Activated CD4-positive, alpha-beta T cell treated with anti-CD3 and anti-CD28 coated beads, Interleukin-2, amount 50 U/mL, for 16 hours (primary cell): Measurements from ENCODE around the gene SEMA5A.

Source experiments
- DNase-seq: peaks from one replicate; pipeline ENCODE4 v3.0.0-alpha.2; 2020

The SEMA5A gene

DNA sequence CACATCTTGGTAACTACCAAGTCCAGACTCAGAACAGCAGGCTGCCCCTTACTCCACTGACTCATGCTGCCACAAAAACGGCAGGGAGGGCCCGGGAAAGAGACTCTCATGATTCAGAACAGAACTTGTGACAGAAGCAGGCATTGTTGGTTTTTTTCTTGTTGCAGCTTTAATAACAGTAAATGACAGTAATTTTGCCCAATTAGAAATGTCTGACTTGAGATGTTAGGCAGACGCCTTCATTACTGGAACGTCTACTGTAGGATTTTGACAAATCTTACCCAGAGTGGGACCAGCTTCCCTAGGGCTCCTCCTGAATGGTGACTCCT is 77.9 kb downstream of the SEMA5A start:
- DNase-seq: no peak

DNA sequence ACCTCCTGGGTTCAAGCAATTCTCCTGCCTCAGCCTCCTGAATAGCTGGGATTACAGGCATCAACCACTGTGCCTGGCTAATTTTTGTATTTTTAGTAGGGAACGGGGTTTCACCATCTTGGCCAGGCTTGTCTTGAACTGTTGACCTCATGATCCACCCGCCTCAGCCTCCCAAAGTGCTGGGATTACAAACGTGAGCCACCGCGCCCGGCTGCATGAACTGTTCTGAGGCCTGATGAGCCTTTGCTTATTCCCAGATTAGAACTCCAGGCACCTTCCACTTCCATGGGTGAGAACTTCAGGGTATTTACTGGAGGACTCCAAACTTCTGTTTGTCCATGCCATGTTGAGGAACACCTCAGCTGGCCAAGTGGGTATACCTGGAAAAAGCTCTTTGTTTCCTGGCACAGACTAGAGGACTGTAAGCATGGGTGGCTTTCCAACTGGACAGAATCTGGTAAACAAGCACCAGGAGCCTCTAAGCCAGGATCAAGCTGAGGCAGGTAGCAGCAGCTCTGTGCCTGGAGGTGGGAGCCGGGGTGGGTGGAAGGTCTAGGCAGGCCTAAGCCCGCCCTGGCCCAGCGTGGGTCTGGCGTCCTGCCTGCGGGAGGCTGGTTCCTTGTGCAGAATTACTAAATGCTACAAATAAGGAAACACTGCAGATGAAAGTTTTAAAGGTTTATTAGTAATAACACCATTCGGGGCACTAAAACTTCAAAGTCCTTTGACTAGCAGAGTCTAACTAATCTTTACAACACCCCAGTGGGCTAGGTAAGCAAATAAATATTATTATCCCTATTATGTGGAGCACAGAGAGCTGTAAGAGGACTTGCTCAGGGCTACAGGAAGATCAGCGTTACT is 78.4 kb downstream of the SEMA5A start:
- no peak for DNase-seq

DNA sequence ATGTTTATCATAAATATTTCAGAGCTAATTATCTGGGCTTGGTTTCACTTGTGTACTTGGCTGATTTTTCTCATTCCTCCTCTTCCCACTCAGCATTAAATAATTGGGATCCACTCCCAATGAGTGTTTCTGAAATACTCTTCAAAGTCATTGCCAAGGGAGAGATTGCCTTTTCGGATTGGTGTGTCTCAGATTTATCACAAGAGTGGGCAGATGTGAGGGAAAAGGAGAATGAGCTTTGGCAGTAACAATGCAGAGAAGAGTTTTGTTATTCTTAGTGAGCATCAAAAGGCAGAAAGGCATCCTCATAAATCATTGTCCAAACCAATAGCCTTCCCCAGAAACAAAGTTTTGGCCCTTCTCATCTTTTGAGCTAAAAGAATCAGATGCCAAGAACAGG is 79.2 kb downstream of the SEMA5A start:
- DNase-seq: no peak

DNA sequence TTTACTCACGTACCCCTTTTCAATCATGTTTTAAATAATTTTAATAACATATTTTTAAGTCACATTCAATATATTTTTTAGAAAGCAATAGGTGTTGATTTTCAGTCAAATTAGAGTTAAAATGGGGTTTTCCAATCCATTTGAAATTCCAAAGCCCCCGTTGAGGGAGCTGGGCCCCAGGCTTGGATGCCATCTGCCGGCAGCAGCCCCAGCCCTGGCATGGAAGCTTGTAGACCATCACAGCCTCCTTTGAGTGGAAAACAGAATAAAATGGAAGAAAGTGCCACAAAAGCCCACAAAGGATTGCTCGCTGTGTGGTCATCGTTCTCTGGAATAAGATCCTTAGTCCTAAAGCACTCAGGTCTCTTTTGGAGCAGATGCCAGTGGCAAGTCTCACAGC is 81.4 kb downstream of the SEMA5A start:
- DNase-seq: no peak

DNA sequence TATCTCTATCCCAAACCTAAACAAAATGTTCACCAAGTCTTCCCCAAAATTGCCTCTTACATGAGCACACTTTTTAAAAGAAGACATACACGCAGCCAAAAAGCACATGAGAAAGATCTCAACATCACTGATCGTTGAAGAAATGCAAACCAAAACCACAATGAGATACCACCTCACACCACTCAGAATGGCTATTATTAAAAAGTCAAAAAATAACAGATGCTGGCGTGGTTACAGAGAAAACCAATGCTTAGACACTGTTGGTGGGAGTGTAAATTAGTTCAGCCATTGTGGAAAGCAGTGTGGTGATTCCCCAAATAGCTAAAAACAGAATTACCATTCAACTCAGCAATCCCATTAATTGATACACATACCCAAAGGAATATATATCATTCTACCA is 83.8 kb downstream of the SEMA5A start:
- no peak for DNase-seq

DNA sequence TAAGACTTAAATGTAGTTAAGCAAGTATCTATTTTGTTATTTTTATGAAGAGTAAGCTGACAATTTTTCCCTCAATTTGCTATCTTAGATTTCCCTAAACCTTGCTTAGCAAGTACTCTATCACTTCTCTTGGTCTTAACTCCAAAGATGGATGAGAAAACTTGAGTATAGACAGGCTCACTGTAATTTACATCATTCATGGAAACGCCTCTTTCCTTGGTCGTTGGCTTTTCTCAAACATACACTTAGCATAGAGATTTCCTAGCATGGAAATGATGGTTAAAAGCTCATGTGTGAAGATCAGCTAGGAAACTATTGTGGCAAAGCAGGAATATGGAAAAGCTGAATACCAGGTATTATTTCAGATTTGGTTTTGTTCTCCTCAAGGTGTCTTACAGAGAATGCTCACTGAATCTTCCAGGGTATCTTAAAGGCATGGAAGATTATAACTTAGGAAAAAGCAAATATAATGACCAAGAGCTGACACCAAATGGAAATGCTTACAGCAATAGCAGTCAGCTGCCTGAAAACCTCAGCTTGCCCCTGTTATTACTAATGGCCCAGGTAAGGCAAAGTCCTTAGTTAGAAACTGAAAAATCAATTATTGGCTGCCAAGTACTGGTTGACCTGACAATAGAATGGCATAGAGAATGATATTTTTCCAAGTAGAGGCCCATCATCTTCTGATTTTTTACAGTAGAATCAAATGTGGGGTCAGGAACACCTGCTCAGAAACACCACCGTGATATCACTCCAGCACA is 84.8 kb downstream of the SEMA5A start:
- DNase-seq: no peak

DNA sequence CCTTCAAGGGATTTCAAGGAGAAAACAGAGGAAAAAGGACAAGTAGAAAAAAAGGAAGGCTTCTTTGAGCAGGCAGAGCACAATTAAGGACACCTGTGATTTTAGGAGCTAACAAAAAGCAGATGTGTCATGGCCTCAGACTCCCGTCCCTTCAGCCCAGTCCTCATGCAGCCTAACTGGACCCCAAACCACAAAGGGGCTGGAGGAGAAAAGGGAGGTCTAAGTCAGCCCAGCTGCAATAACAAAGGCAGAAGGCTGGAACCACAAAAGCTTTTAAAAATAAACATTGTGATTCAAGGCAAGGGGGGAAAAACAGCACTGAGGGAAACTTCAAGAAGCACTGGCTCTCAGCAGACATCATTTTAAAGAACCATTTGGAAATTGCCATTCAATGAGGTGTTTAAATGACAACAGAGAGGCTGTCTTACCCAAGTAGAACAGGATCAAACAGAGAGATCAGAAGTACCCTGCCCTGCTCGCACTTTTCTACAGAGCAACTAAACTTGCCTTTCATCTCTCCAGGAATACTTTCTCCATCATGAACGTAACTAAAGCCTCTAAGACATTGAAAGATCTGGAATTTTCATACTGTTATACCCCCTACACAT is 89.3 kb downstream of the SEMA5A start:
- DNase-seq: no peak

DNA sequence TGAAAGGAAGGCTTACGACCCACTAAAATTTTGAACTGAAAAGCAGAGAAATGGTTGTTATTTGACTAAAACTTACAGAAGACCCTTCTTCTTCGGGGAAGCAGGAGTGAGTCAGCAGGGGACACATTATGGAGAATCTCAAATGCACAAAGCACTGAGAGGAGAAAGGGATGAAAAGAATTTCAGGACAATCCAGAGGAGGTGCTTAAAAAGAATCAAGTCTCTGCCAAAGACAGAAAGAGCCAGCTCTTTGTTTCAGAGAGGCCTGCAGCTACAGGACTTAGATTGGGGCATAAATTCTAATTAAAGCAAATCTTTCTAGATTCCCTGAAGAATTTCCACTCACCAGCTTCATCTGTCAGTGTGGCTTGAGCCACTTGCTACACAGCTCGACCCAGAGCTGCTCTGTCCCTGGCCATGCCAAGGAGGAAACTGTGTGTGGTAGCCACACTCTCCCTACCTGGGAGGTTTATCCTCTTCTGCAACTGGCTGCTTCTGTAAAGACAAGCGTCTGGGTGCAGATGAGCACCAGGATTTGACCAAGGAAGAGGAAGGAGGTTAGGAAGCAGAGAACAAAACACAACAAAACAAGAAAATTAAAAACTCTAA is 89.9 kb downstream of the SEMA5A start:
- no peak for DNase-seq

DNA sequence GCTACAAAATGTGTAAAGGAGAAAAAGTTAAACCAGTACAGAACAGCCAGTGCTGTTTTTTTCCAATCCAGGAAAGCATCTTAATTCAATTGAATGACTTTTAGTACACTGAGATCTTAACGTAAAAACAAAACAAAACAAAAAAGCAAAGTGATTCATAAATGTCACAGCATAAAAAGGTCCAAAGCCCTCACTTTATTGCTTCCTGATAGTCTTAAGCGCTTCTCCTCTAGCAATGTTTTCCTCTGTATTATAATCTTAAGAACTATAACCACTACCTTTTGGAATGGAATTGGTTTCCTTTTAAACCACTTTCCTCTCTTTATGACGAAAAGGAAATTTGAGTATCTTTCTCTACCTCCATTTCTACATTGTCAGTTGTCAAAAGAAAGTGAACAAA is 91.4 kb downstream of the SEMA5A start:
- DNase-seq: no peak

DNA sequence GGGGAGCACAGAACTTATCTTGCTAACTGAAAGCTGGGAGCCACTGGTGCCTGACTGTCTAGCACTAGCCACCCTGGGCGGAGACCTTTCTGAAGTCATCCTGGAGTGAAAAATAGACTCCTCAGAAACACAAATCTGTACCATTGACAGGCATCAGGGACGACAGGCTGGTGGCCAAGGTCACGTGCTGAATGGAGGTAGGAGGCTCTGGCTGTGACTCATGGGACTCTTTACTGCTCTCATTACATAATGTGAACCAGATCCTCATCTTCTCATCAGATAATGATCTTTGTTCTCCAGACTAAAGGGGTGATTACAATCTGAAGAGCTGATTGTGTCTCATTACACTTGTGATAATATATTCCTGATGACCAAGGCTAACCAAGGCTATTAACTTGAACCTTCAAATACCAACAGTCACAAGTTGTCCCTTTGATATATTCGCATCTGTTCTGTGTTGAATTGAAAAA is 91.8 kb downstream of the SEMA5A start:
- DNase-seq: no peak

DNA sequence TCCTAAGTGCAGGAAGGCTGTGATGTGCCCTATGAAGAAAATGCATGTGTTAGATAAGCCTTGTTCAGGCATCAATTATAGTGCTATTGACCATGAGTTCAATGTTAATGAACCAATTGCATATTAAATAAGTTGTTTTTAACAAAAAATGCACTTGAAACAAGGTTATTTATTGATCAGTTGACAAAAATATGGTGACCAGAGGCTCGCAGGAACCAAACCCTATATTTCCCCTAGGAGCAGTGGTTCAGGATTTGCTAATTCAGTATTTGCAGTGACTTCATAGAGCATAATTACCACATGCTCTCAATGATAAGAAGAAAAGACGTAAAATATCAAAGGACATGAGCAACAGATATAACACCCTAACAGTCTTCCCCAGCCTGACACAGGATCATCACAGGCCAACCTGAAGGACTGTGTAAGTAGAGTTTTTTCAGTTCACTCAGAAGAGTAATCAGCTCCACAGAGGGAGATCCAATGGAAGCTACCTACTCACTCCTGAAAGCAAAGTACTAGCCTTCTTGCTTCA is 92.3 kb downstream of the SEMA5A start:
- no peak for DNase-seq

DNA sequence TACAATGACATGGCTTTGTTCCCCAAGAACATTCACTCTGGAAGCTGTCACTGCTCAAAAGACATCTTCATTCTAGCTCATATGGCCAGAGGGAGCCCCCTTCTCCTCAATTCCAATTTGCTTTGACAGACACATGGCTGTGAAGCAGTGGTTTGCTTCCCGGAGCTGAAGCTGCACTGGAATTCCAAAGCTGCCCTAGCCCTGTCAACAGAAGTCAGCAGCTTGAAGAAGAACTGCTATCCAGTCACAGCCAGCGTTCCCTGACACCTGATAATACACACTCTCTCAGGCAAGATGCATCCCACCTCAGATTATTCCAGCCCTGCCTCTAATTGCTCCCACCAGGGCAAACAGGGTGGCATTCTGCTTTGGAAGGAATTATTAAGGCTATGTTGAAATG is 93.7 kb downstream of the SEMA5A start:
- DNase-seq: no peak

DNA sequence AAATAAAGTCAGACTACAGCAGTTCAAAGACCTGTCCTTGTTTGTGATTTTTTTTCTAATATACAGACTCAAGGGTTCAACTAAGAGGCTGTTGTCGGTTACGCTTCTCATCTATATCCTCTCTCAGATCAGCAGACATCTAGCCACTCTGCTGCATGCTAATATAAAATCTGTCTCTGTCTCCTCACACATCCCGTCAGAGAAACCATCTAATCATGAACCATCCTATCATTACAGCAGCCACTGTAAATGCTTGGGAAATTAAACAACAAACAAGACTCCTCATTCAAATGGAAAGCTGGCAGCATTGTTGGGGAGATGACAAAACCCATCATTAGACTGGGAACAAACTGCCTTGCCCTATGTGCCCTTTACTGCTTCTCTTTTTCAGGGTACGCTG is 94.8 kb downstream of the SEMA5A start:
- no peak for DNase-seq

DNA sequence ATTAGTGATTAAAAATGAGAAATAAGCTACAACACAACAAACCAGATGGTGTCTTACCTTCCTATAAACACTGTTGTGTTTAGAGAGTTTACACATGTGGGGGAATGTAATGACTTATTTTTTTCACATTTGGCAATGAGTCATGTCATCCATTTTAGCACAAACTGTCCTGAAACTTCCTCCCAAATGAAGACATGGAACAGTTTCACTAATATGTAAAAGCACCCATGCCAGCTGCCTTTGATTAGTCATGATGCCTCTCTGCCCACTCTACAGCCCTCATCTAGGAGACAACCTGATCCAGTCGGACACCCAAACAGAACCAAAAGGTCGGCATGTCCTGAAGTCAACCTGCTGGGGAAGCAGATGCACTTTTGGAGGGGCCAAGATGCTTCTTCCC is 98.2 kb downstream of the SEMA5A start:
- no peak for DNase-seq

DNA sequence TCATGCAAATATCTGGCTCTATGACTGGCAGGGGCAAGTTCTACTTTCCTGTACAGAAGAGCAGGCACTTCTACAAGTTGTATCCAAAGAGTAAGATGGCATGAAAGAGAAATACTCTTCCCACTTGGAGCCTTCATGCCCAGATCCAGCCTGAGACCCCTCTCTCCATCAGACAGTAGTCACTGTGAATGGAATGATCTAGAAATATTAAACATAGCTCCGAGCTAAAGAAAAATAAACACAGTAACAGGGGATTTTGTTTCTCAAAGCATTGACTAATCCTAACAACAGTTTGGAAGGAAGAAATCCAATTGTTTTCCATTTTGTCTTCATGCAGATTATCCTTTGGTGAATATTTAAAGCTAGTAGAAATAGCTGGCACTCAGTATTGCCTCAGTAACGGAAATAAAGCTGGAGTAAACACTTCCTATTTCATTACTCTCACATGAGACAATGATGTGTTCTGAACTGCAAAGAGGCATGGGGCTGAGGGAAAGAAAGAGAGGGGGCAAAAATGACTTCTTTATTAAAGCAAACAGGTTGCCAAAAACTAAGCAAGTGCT is 100.0 kb downstream of the SEMA5A start:
- DNase-seq: no peak

DNA sequence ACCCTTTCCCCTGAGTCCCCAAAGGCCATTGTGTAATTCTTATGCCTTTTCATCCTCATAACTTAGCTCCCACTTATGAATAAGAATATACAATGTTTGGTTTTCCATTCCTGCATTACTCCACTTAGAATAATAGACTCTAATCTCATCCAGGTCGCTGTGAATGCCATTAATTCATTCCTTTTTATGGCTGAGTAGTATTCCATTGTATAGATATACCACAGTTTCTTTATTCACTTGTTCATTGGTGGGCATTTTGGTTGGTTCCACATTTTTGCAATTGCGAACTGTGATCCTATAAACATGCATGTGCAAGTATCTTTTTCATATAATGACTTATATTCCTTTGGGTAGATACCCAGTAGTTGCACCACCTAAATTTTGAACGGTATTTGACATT is 101.5 kb downstream of the SEMA5A start:
- no peak for DNase-seq

DNA sequence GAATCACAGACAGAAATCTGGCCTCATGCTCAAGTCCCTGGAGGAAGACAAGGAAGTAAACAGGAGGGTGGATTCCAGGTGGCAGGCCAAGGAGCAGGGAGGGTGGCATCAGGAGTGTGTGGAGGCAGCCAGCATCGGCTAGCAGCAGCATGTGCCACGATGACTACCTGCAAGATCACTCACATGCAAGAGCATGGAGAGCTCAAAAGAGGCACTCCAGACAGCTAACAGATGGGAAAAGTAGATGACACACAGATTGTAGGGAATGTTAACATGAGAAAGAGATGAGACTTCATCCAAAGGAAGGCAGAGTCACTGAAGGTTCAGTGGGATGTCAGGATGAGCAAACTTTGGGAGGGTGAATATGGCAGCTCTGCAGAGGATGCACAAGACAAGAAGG is 104.3 kb downstream of the SEMA5A start:
- DNase-seq: no peak

DNA sequence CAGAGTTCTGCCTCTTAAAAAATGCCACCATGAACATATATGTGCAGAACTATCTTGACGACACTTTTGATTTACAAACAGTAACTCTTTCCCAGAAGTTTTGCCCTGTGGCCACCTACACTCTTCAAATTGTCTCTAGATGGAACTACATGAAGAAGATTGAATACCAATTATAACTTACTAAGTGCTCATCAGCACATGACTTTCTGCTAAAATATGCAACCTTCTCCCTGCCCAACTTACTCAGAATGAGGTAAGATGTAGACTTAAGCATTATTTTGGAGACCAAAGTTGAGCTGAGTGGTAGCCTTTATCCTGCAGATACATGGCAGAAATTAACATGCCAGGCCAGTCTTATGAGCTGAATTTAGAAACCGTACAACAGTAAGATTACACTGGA is 105.4 kb downstream of the SEMA5A start:
- DNase-seq: no peak

DNA sequence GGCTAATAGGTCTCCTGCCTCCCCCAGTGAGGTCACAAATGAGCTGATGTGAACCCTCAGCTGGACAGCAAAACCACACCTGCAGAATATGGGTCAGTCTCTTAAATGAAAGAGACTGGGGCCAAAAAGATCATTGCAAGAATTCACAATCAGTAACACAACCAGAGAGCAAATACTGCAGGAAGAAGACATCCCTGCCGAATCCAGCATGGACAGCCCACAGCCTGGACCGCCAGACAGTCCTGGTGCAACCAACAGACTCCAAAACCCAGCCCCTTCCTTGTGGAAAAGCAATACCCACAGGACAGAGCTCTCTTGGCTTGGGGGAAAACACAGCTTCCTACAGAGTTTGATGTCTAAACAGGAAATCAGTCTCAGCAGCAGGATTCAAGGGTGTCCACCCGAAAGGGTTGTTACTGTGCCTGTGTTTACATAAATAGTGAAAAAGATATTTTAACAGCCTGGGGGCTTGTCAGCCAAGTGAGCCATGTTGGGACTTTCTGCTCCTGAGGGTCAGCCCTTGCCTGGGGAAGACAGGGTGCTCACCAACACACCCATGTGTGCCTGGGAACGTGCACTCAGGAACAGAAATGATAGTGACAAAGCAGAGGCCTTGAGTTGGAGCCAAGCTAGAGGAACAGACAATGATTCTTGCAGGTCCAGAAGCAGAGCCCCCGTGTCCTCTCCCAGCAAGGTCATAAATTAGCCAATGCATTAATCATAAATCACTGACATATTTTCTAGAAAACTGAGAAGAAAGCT is 106.2 kb downstream of the SEMA5A start:
- DNase-seq: no peak

DNA sequence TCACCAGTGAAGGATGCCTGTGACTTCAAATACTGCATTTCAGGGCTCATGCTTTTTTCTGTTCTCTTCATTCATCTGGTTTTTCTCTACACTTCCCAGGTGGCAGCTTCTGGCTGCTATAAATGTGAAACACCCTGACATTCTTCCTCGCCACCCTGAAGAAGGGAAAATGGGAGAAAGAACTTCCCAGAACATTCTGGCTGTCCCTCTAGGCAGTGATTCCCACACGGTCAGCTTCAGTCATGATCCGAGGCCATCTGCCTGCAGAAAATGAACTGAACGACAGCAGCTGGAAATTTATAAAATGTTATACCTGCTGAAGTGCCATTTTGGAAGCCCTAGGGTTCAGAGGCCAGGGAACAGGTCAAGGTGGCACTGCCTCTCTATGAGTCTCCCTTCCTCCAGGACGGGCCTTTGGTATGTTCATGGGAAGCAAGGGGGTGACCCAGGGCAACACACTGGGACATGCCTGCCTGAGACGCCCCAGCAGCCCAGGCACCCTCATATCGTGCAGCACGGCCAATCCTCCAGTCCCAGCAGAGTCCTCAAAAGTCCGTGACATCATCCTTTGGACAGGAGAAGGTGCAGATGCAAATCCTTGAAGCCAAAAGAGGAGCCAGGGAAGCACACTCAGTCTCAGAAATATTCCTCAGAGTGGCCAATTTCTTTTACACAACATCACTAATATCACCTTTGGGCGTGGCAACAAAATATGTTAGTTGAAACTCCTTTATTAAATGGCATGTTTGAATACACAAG is 107.1 kb downstream of the SEMA5A start:
- no peak for DNase-seq

DNA sequence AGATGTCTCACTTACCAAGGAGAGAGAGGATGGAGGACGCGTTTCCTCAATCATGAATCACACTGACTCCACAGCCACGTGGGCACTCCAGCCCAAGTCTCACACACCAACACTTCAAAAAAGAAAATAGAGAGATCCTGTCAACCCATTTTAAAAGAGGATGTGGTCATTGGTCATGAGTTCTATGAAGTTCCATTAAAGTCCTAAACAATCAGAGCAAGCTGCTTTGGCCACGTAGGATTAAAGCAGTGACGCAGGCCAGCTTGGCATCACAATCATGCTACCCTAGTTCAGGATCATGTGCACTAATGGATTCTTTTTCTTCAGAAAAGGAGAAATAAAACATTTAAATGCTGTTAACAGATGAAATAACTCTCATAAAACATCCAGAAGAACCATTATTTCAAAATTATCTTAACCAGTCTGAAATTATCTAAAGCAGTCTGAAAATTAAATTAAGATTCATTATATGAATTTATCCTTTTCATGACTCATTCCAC is 108.1 kb downstream of the SEMA5A start:
- no peak for DNase-seq
